H1 (cell line): ENCODE data around the gene EPSTI1. TPM values are rescaled to one million over a fixed set of nuclear protein-coding genes. Genes with fewer than 3 reads are reported as not detected.

Source experiments
- CTCF ChIA-PET: fragments of 300-600 bp; sonication (Branson Sonifier 250); formaldehyde crosslinking; loops from one replicate; lab custom pipeline; 2021; ENCODE audit not compliant: partially characterized antibody; lab: Charles Lee
- POLR2A ChIA-PET: fragments of 300-600 bp; sonication (Branson Sonifier 250); formaldehyde crosslinking; loops from one replicate; lab custom pipeline; 2021; ENCODE audit warnings: inconsistent platforms; ENCODE audit not compliant: partially characterized antibody; lab: Charles Lee
- DNase-seq, 2 experiments: peaks; one replicate each; pipeline versions ENCODE4 v3.0.0 to v3.0.0-alpha.2; 2010 to 2022; ENCODE audit warnings: low spot score in 2 of 2, low read depth in 1 of 2, mixed read lengths in 1 of 2
- FAIRE-seq: peaks from 2 replicates; lab custom pipeline; 2011; peaks lifted over from hg19 to GRCh38; lab: Jason Lieb, UNC
- H2AFZ ChIP-seq: 2 replicates; pipeline ENCODE4 v1.8.1; 2012; ENCODE audit warnings: low read length, inconsistent platforms
- H2AK5ac ChIP-seq: 2 replicates; pipeline ENCODE4 v1.6.1; 2013; ENCODE audit warnings: low read depth, low read length
- H2BK120ac ChIP-seq: replicated peaks from 2 replicates; pipeline ENCODE3; 2013; ENCODE audit warnings: low read depth, low read length, inconsistent platforms
- H2BK12ac ChIP-seq: 2 replicates; pipeline ENCODE4 v1.6.1; 2013; ENCODE audit warnings: low read depth, low read length
- H2BK15ac ChIP-seq: 2 replicates; pipeline ENCODE4 v1.6.1; 2013; ENCODE audit warnings: low read length
- H2BK20ac ChIP-seq: 2 replicates; pipeline ENCODE4 v1.6.1; 2013; ENCODE audit warnings: low read length
- H2BK5ac ChIP-seq: 2 replicates; pipeline ENCODE4 v1.6.1; 2013; ENCODE audit warnings: low read depth, low read length
- H3K14ac ChIP-seq: 2 replicates; pipeline ENCODE4 v1.6.1; 2013; ENCODE audit warnings: inconsistent platforms; ENCODE audit not compliant: insufficient read length
- H3K18ac ChIP-seq: 2 replicates; pipeline ENCODE4 v1.6.1; 2013; ENCODE audit warnings: low read length; ENCODE audit errors: extremely low read depth
- H3K23ac ChIP-seq: 2 replicates; pipeline ENCODE4 v1.6.1; 2013; ENCODE audit warnings: inconsistent platforms; ENCODE audit not compliant: insufficient read length
- H3K23me2 ChIP-seq: 2 replicates; pipeline ENCODE4 v1.6.1; 2013; ENCODE audit warnings: low read depth, low read length
- H3K27ac ChIP-seq: 2 replicates; pipeline ENCODE4 v1.6.1; 2011; ENCODE audit warnings: low read depth, low read length, inconsistent platforms
- H3K27me3 ChIP-seq, 4 experiments: replicated peaks in 1 of 4; 1 replicate in 1 of 4; 2 replicates in 3 of 4; pipeline versions ENCODE4 v1.6.1 to v1.8.1; 2011 to 2013; ENCODE audit warnings: low read length in 3 of 4, mild to moderate bottlenecking in 3 of 4, inconsistent platforms in 2 of 4, mixed read lengths in 2 of 4, moderate library complexity in 1 of 4; ENCODE audit not compliant: control insufficient read depth in 3 of 4, insufficient read depth in 3 of 4; ENCODE audit errors: extremely low read depth in 1 of 4
- H3K36me3 ChIP-seq, 4 experiments: 2 replicates each; pipeline versions ENCODE4 v1.6.1 to v1.8.1; 2011 to 2013; ENCODE audit warnings: mild to moderate bottlenecking in 4 of 4, low read length in 3 of 4, moderate library complexity in 2 of 4, control low read depth in 1 of 4, inconsistent platforms in 1 of 4; ENCODE audit not compliant: insufficient read depth in 4 of 4, control insufficient read depth in 2 of 4
- H3K4ac ChIP-seq: replicated peaks from 2 replicates; pipeline ENCODE3; 2013; ENCODE audit warnings: low read length, low read depth, mixed read lengths, inconsistent platforms; ENCODE audit not compliant: insufficient read length
- H3K4me1 ChIP-seq, 4 experiments: replicated peaks in 1 of 4; 1 replicate in 1 of 4; 2 replicates in 3 of 4; pipeline versions ENCODE4 v1.6.1 to v1.8.1; 2011 to 2013; ENCODE audit warnings: low read length in 3 of 4, inconsistent platforms in 2 of 4, mixed read lengths in 1 of 4; ENCODE audit not compliant: insufficient read depth in 4 of 4, control insufficient read depth in 3 of 4
- H3K4me2 ChIP-seq, 2 experiments: 2 replicates each; pipeline versions ENCODE4 v1.6.1 to v1.8.1; 2011 to 2013; ENCODE audit warnings: low read depth in 2 of 2, low read length in 2 of 2, control low read depth in 1 of 2, inconsistent platforms in 1 of 2, mild to moderate bottlenecking in 1 of 2; ENCODE audit not compliant: insufficient read depth in 1 of 2
- H3K4me3 ChIP-seq, 4 experiments: fragments of 200-600, 300-600 bp in 1 of 4; sonication (generic), shearing (Covaris generic), sonication (Bioruptor Twin) in 1 of 4; 2 replicates each; pipeline versions ENCODE4 v1.5.1 to v1.8.1; 2011 to 2016; ENCODE audit warnings: low read length in 4 of 4, low read depth in 3 of 4, control low read depth in 2 of 4, inconsistent platforms in 2 of 4, mild to moderate bottlenecking in 2 of 4, mixed read lengths in 1 of 4, moderate library complexity in 1 of 4; ENCODE audit not compliant: insufficient read depth in 2 of 4; ENCODE audit errors: extremely low read depth in 1 of 4
- H3K56ac ChIP-seq: replicated peaks from 2 replicates; pipeline ENCODE3; 2013; ENCODE audit warnings: low read depth, mild to moderate bottlenecking, mixed read lengths, low read length, inconsistent platforms; ENCODE audit not compliant: insufficient read length
- H3K79me1 ChIP-seq: 2 replicates; pipeline ENCODE4 v1.6.1; 2013; ENCODE audit warnings: low read depth, low read length, control low read depth
- H3K79me2 ChIP-seq, 2 experiments: 2 replicates each; pipeline versions ENCODE4 v1.6.1 to v1.8.1; 2012 to 2013; ENCODE audit warnings: low read length in 2 of 2, mild to moderate bottlenecking in 2 of 2, inconsistent platforms in 1 of 2; ENCODE audit not compliant: insufficient read depth in 2 of 2, control insufficient read depth in 1 of 2
- H3K9ac ChIP-seq, 4 experiments: replicated peaks in 1 of 4; 1 replicate in 1 of 4; 2 replicates in 3 of 4; pipeline versions ENCODE4 v1.6.1 to v1.8.1; 2011 to 2013; ENCODE audit warnings: low read depth in 3 of 4, low read length in 3 of 4, control low read depth in 2 of 4, mild to moderate bottlenecking in 2 of 4, moderate library complexity in 2 of 4, inconsistent platforms in 1 of 4; ENCODE audit errors: extremely low read depth in 1 of 4
- H3K9me3 ChIP-seq, 2 experiments: 2 replicates each; pipeline versions ENCODE4 v1.6.1 to v1.8.1; 2012 to 2013; ENCODE audit warnings: mild to moderate bottlenecking in 2 of 2, moderate library complexity in 2 of 2, control low read depth in 1 of 2, inconsistent platforms in 1 of 2, low read depth in 1 of 2, low read length in 1 of 2, mixed read lengths in 1 of 2; ENCODE audit not compliant: insufficient read depth in 2 of 2
- H4K20me1 ChIP-seq, 2 experiments: replicated peaks in 1 of 2; 2 replicates each; pipeline versions ENCODE3 to v1.8.1; 2011 to 2013; ENCODE audit warnings: inconsistent platforms in 2 of 2, low read length in 2 of 2, mild to moderate bottlenecking in 1 of 2; ENCODE audit not compliant: insufficient read depth in 2 of 2, control insufficient read depth in 1 of 2
- H4K5ac ChIP-seq: 2 replicates; pipeline ENCODE4 v1.6.1; 2013; ENCODE audit warnings: low read length, low read depth, mixed read lengths, inconsistent platforms; ENCODE audit not compliant: insufficient read length
- H4K8ac ChIP-seq: 2 replicates; pipeline ENCODE4 v1.8.0; 2013; ENCODE audit warnings: mild to moderate bottlenecking, moderate library complexity, low read length, inconsistent platforms; ENCODE audit not compliant: insufficient read depth; ENCODE audit errors: extremely low read depth
- H4K91ac ChIP-seq: replicated peaks from 2 replicates; pipeline ENCODE3; 2013; ENCODE audit warnings: low read length, mixed read lengths, inconsistent platforms; ENCODE audit not compliant: insufficient read length
- CHD2 ChIP-seq: IDR thresholded peaks from 2 replicates; pipeline ENCODE4 v1.6.1; 2012; ENCODE audit warnings: low read length, improper control_type of control experiment
- GABPA ChIP-seq: IDR thresholded peaks from 2 replicates; pipeline ENCODE4 v1.6.1; 2011; ENCODE audit warnings: mild to moderate bottlenecking, low read length, moderate library complexity, borderline replicate concordance; ENCODE audit not compliant: insufficient read depth
- HDAC2 ChIP-seq, 2 experiments: fragments of 300-600 bp in 1 of 2; sonication (generic) in 1 of 2; IDR thresholded peaks; 2 replicates each; pipeline ENCODE4 v1.6.1; 2011 to 2012; ENCODE audit warnings: low read depth in 2 of 2, low read length in 2 of 2, mild to moderate bottlenecking in 2 of 2, moderate library complexity in 2 of 2, borderline replicate concordance in 1 of 2, inconsistent platforms in 1 of 2
- JUN ChIP-seq: IDR thresholded peaks from 2 replicates; pipeline ENCODE4 v1.6.1; 2011; ENCODE audit warnings: low read depth, mild to moderate bottlenecking, improper control_type of control experiment, low read length
- KDM1A ChIP-seq: fragments of 200-600, 300-600 bp; sonication (generic); IDR thresholded peaks from 2 replicates; pipeline ENCODE4 v1.7.1; 2016; ENCODE audit warnings: mild to moderate bottlenecking, low read length, borderline replicate concordance
- NRF1 ChIP-seq: IDR thresholded peaks from 2 replicates; pipeline ENCODE4 v1.6.1; 2011; ENCODE audit warnings: mild to moderate bottlenecking, low read depth, low read length, improper control_type of control experiment
- RBBP5 ChIP-seq: IDR thresholded peaks from 2 replicates; pipeline ENCODE4 v1.7.1; 2012; ENCODE audit warnings: low read depth, mild to moderate bottlenecking, inconsistent platforms, low read length, moderate library complexity, borderline replicate concordance
- SIX5 ChIP-seq: IDR thresholded peaks from 2 replicates; pipeline ENCODE4 v1.6.1; 2011; ENCODE audit warnings: mild to moderate bottlenecking, low read depth, low read length
- YY1 ChIP-seq: IDR thresholded peaks from 2 replicates; pipeline ENCODE4 v1.6.1; 2011; ENCODE audit warnings: low read depth, mild to moderate bottlenecking, low read length
- WGBS, 2 experiments: shearing (Covaris generic) in 1 of 2; methylation state at CpG; one replicate each; pipeline versions ENCODE4 v1.1.6 to v1.1.7; 2013 to 2015; ENCODE audit warnings: low lambda C conversion rate in 2 of 2, mixed read lengths in 2 of 2, inconsistent platforms in 1 of 2, low coverage in 1 of 2, missing lambda C conversion rate in 1 of 2; ENCODE audit not compliant: insufficient replicate concordance in 2 of 2, insufficient coverage in 1 of 2, insufficient read length in 1 of 2; ENCODE audit errors: extremely low coverage in 1 of 2, missing lambda C conversion rate in 1 of 2; 5-methylcytosine and 5-hydroxymethylcytosine counted together
- polyA plus RNA-seq, 7 experiments: library from polyadenylated mRNA; depleted of rRNA in 3 of 7; stranded (reverse) in 5 of 7; unstranded in 2 of 7; fragments of >200 nt in 5 of 7; fragments of 200-250 nt in 2 of 7; gene quantifications; 1 replicate in 5 of 7; 2 replicates in 1 of 7; 4 replicates in 1 of 7; pipeline versions ENCODE4 v1.2.1 to v1.2.3, GENCODE V29; 2011 to 2013; ENCODE audit warnings: missing spikeins in 2 of 7, mixed read lengths in 2 of 7
- total RNA-seq: library from RNA; stranded (reverse); fragmentation: NEBNext Ultra II Directional; extraction: Animal tissue kit (Norgen Biotek cat#: 25700); gene quantifications from 2 replicates; pipeline ENCODE4 v1.2.1, GENCODE V29; 2021

EPSTI1 gene
- total and polyA plus RNA-seq, 2 of the 8 experiments (the other 6 are each of a cell fraction or from before 2014, with no cell fraction given), result 0.23 to 0.37 TPM

DNA sequence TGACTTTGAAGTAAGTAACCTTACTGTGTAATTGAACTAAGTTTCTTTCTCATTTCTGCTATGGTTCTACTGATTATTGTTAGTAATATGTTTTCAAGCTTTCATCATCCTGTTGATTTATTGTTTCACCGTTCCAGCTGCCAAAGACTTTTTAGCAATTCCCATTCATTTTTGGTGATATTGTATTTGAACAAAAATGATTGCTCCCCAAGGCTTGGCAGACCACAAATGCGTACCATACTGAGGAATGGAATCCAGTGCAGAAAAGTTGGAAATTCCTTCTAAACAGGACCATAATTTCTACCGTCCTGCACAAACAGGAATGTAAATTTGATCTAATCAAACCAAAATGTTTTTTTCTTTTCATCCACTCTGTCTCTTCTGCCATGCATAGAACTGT, 10.7 kb downstream of the EPSTI1 start:
- H3K36me3 ChIP-seq, result no peaks in the 10 kb centered on the region
- H3K79me2 ChIP-seq, result no peaks in the 10 kb centered on the region
- no peak overlapping the region for H3K4ac ChIP-seq
- H3K4me1 ChIP-seq, result peaks cover 0 to 7% (median 3%) of the 10 kb centered on the region in 4 experiments; a peak in 4 of 7 replicates
- no peaks in the 10 kb centered on the region for H4K20me1 ChIP-seq
- no peak overlapping the region for H4K8ac ChIP-seq
- 65% methylated on average over 3 of the region's 3 CpGs; no CpG with 5 or more reads in 1 of the 2 experiments for WGBS, 2 experiments
- H2BK120ac ChIP-seq, result no peak overlapping the region
- CTCF ChIA-PET, result interaction anchor here (1.6 to 2.6 kb wide), 3 partner anchors 9 to 94 kb away, joined by 3 to 10 read pairs (median 4); no protein-coding TSS in a partner anchor
- FAIRE-seq (no peak), DNase-seq (no peak)
- H3K4me2 ChIP-seq, result no peak overlapping the region
- no peak overlapping the region for H2BK5ac ChIP-seq
- H3K9ac ChIP-seq, result no peak overlapping the region
- H4K91ac ChIP-seq, result no peak overlapping the region
- POLR2A ChIA-PET, result interaction anchor here (0.6 to 2.6 kb wide), 2 partner anchors 11 to 98 kb away, joined by 3 to 10 read pairs; partner anchors contain the start of gene EPSTI1
- no peaks in the 10 kb centered on the region; the same call in 1 of the 2 replicates for H3K79me1 ChIP-seq
- H2AFZ ChIP-seq, result no peak overlapping the region
- no peak overlapping the region for H2BK20ac ChIP-seq
- no peaks in the 10 kb centered on the region for H3K27me3 ChIP-seq
- H3K18ac ChIP-seq, result no peak overlapping the region
- H4K5ac ChIP-seq, result no peak overlapping the region
- no peak overlapping the region for H2BK15ac ChIP-seq
- no peak overlapping the region for H2BK12ac ChIP-seq
- H3K9me3 ChIP-seq, result no peaks in the 10 kb centered on the region; a peak in 1 of 4 replicates
- H2AK5ac ChIP-seq, result no peak overlapping the region
- H3K4me3 ChIP-seq, result no peak overlapping the region
- no peak overlapping the region for H3K14ac ChIP-seq
- H3K23me2 ChIP-seq, result no peaks in the 10 kb centered on the region
- TF ChIP-seq JUN, result no peak
- no peak for TF ChIP-seq RBBP5
- no peak for TF ChIP-seq HDAC2 (IDR thresholded peaks at IDR 0.05; ENCODE audit: borderline replicate concordance in 1 of 2, low read depth in 2 of 2, low read length in 2 of 2)
- TF ChIP-seq CHD2, result no peak
- TF ChIP-seq GABPA, result no peak
- TF ChIP-seq YY1, result no peak
- TF ChIP-seq NRF1, result no peak
- no peak for TF ChIP-seq KDM1A
- TF ChIP-seq SIX5, result no peak
- TF ChIP-seq, all 59 proteins: peak for 0
- Histone ChIP-seq H3K27ac (no peak overlapping the region), H3K23ac (no peak overlapping the region), H3K56ac (no peak overlapping the region)
